ENCODE results near the gene MYO1B. TPM values are rescaled to one million over a fixed set of nuclear protein-coding genes. Genes with fewer than 3 reads are reported as not detected.

The MYO1B gene
- total and polyA plus RNA-seq, 2 donors from 2014 or later = 24.5 to 64.8 TPM

DNA sequence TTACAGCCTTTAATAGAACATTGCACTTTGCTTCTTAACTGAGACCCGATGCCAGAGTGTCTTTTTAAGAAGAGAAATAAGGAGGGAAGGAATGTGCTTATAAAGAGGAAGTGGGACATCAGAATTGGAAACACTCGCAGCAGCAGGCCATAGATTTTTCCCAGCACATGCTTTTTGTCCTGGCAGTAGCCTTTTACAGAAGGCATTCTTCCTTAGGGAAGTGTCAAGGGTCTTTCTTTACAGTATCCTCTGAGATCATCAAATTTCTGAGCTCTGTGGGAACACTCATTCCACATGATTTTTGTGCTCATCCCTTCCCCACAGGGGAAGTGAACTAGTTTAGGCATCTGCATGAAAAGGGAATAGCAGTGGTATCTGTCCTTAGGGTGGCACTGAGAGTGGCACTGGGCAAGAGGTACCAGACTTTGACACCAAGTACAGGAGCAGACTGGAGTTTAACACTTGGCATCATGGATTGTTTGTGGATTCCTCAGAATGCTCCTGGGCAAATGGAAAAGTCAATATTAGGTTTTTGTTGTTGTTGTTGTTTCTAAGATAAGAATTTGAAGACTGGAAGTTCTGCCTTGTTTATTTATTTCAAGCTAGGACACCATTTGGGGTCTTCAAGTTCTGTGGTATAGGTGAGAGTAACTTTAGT lies 4.1 kb downstream of the MYO1B start:
- Histone ChIP-seq H3K27ac (ENCODE audit: low read depth in 2 of 2, low read length in 2 of 2) (peak overlapping the region in 1 of 2 donors; percentile 5), H3K36me3 (ENCODE audit: control insufficient read depth in 2 of 3, insufficient read depth in 3 of 3, low read length in 3 of 3) (no peaks in the 10 kb centered on the region), H3K9ac (ENCODE audit: low read length in 3 of 3) (no peak overlapping the region), H3K27me3 (ENCODE audit: control insufficient read depth, insufficient read depth, low read length) (no peaks in the 10 kb centered on the region), H3K4me1 (ENCODE audit: control insufficient read depth in 2 of 3, insufficient read depth in 2 of 3, low read depth in 1 of 3, low read length in 3 of 3) (peaks cover 4 to 21% (median 7%) of the 10 kb centered on the region in 3 donors), H3K9me3 (ENCODE audit: control insufficient read depth in 2 of 3, insufficient read depth in 1 of 3, low read length in 3 of 3) (no peaks in the 10 kb centered on the region), H3K4me3 (ENCODE audit: low read length in 3 of 3) (no peak overlapping the region)
- TF ChIP-seq, protein P1, sequence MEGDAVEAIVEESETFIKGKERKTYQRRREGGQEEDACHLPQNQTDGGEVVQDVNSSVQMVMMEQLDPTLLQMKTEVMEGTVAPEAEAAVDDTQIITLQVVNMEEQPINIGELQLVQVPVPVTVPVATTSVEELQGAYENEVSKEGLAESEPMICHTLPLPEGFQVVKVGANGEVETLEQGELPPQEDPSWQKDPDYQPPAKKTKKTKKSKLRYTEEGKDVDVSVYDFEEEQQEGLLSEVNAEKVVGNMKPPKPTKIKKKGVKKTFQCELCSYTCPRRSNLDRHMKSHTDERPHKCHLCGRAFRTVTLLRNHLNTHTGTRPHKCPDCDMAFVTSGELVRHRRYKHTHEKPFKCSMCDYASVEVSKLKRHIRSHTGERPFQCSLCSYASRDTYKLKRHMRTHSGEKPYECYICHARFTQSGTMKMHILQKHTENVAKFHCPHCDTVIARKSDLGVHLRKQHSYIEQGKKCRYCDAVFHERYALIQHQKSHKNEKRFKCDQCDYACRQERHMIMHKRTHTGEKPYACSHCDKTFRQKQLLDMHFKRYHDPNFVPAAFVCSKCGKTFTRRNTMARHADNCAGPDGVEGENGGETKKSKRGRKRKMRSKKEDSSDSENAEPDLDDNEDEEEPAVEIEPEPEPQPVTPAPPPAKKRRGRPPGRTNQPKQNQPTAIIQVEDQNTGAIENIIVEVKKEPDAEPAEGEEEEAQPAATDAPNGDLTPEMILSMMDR (IDR thresholded peaks at IDR 0.05; ENCODE audit: borderline replicate concordance, extremely low read depth, insufficient read depth) = no peak
- no peak for FAIRE-seq
- intact Hi-C loops (cut with DNase I) = no loop called here
- no peak for DNase-seq

GRCh38 chr2:191250400-191250799 lies 5.2 kb downstream of the MYO1B start:
- Histone ChIP-seq H3K27me3 (ENCODE audit: control insufficient read depth, insufficient read depth, low read length) (no peaks in the 10 kb centered on the region), H3K9me3 (ENCODE audit: control insufficient read depth in 2 of 3, insufficient read depth in 1 of 3, low read length in 3 of 3) (no peaks in the 10 kb centered on the region), H3K36me3 (ENCODE audit: control insufficient read depth in 2 of 3, insufficient read depth in 3 of 3, low read length in 3 of 3) (no peaks in the 10 kb centered on the region), H3K9ac (ENCODE audit: low read length in 3 of 3) (no peak overlapping the region), H3K4me3 (ENCODE audit: low read length in 3 of 3) (no peak overlapping the region), H3K27ac (ENCODE audit: low read depth in 2 of 2, low read length in 2 of 2) (no peak overlapping the region), H3K4me1 (ENCODE audit: control insufficient read depth in 2 of 3, insufficient read depth in 2 of 3, low read depth in 1 of 3, low read length in 3 of 3) (peaks cover 4 to 21% (median 7%) of the 10 kb centered on the region in 3 donors)
- TF ChIP-seq, protein P1 (IDR thresholded peaks at IDR 0.05; ENCODE audit: borderline replicate concordance, extremely low read depth, insufficient read depth) = no peak
- intact Hi-C loops (cut with DNase I) = no loop called here
- FAIRE-seq (no peak), DNase-seq (no peak)

GRCh38 chr2:191250986-191251385 lies 5.8 kb downstream of the MYO1B start:
- Histone ChIP-seq H3K9me3 (ENCODE audit: control insufficient read depth in 2 of 3, insufficient read depth in 1 of 3, low read length in 3 of 3) (no peaks in the 10 kb centered on the region), H3K27me3 (ENCODE audit: control insufficient read depth, insufficient read depth, low read length) (no peaks in the 10 kb centered on the region), H3K4me1 (ENCODE audit: control insufficient read depth in 2 of 3, insufficient read depth in 2 of 3, low read depth in 1 of 3, low read length in 3 of 3) (peaks cover 4 to 26% (median 10%) of the 10 kb centered on the region in 3 donors), H3K9ac (ENCODE audit: low read length in 3 of 3) (no peak overlapping the region), H3K4me3 (ENCODE audit: low read length in 3 of 3) (no peak overlapping the region), H3K27ac (ENCODE audit: low read depth in 2 of 2, low read length in 2 of 2) (no peak overlapping the region), H3K36me3 (ENCODE audit: control insufficient read depth in 2 of 3, insufficient read depth in 3 of 3, low read length in 3 of 3) (no peaks in the 10 kb centered on the region)
- DNase-seq (no peak), FAIRE-seq (no peak)
- TF ChIP-seq, protein P1 (IDR thresholded peaks at IDR 0.05; ENCODE audit: borderline replicate concordance, extremely low read depth, insufficient read depth) = no peak
- intact Hi-C loops (cut with DNase I) = no loop called here
